GM12878 (cell line): ENCODE measurements around the gene MAGI3. TPM values are rescaled to one million over a fixed set of nuclear protein-coding genes. Genes with fewer than 3 reads are reported as not detected.
"Not testable (repeated sequence)": the region's sequence is repeated elsewhere in the genome, so short reads cannot be mapped to it uniquely, and the experiment has no call there.

Source experiments
- ATAC-seq: fragments of 200-7000 bp; cut with Tn5 transposase; 3 replicates; pipeline ENCODE4 v1.9.1; 2020; ENCODE audit warnings: mild to moderate bottlenecking, moderate library complexity
- BruUV-seq: library from RNA; stranded (reverse); fragments of 400-500 nt; replicated peaks from 2 replicates; lab custom pipeline; 2021; lab: Mats Ljungman, UMichigan
- CTCF ChIA-PET: fragments of 300-600 bp; sonication (Branson Sonifier 250); formaldehyde crosslinking; extraction: SDS; loops from one replicate; lab custom pipeline; 2021; ENCODE audit warnings: inconsistent platforms; lab: Yijun Ruan, JAX
- POLR2A ChIA-PET: fragments of 350-600 bp; formaldehyde crosslinking; extraction: SDS; loops from one replicate; lab custom pipeline; 2021; ENCODE audit warnings: inconsistent platforms; lab: Charles Lee
- RAD21 ChIA-PET: fragments of 300-600 bp; sonication (Branson Sonifier 250); formaldehyde crosslinking; loops from one replicate; lab custom pipeline; 2023; ENCODE audit warnings: antibody characterized with exemption; ENCODE audit not compliant: unreplicated experiment; lab: Charles Lee
- SMC1A ChIA-PET: fragments of 300-600 bp; sonication (Branson Sonifier 250); formaldehyde crosslinking; loops from one replicate; lab custom pipeline; 2023; ENCODE audit not compliant: unreplicated experiment, uncharacterized antibody; lab: Charles Lee
- DNase-seq: peaks from one replicate; pipeline ENCODE4 v3.0.0-alpha.2; 2011; ENCODE audit warnings: low read depth, low spot score
- FAIRE-seq: peaks from 3 replicates; lab custom pipeline; 2011; peaks lifted over from hg19 to GRCh38; lab: Jason Lieb, UNC
- H2AFZ ChIP-seq: 2 replicates; pipeline ENCODE4 v1.6.0; 2011; ENCODE audit warnings: low read depth, low read length, control low read depth; ENCODE audit not compliant: control insufficient read depth
- H3K27ac ChIP-seq: 2 replicates; pipeline ENCODE4 v1.5.1; 2011; ENCODE audit warnings: control low read depth; ENCODE audit not compliant: control insufficient read depth, insufficient read depth
- H3K27me3 ChIP-seq, 2 experiments: replicated peaks in 1 of 2; 2 replicates each; pipeline versions ENCODE4 v1.6.0 to v1.6.1; 2011; ENCODE audit warnings: low read length in 1 of 2; ENCODE audit not compliant: control insufficient read depth in 2 of 2, insufficient read depth in 2 of 2
- H3K36me3 ChIP-seq, 2 experiments: 2 replicates each; pipeline ENCODE4 v1.5.1; 2011; ENCODE audit warnings: low read length in 1 of 2; ENCODE audit not compliant: control insufficient read depth in 2 of 2, insufficient read depth in 2 of 2
- H3K4me1 ChIP-seq: 2 replicates; pipeline ENCODE4 v1.6.1; 2011; ENCODE audit warnings: mild to moderate bottlenecking, low read length, moderate library complexity, mixed read lengths; ENCODE audit not compliant: control insufficient read depth, insufficient read depth
- H3K4me2 ChIP-seq: 2 replicates; pipeline ENCODE4 v1.6.0; 2011; ENCODE audit warnings: control low read depth; ENCODE audit not compliant: control insufficient read depth, insufficient read depth
- H3K4me3 ChIP-seq: fragments of 200-600 bp; sonication (generic); 2 replicates; pipeline ENCODE4 v1.5.1; 2016
- H3K79me2 ChIP-seq: 2 replicates; pipeline ENCODE4 v1.6.0; 2011; ENCODE audit warnings: low read length; ENCODE audit not compliant: control insufficient read depth, insufficient read depth
- H3K9ac ChIP-seq: 2 replicates; pipeline ENCODE4 v1.8.0; 2011; ENCODE audit warnings: low read length, control low read depth, mixed read lengths; ENCODE audit not compliant: control insufficient read depth, insufficient read depth
- H3K9me3 ChIP-seq: replicated peaks from 3 replicates; pipeline ENCODE4 v1.5.1; 2011; ENCODE audit warnings: mild to moderate bottlenecking, low read length; ENCODE audit not compliant: control insufficient read depth, insufficient read depth
- H4K20me1 ChIP-seq: 2 replicates; pipeline ENCODE4 v1.6.0; 2011; ENCODE audit not compliant: control insufficient read depth, insufficient read depth
- SMARCA5 ChIP-seq: fragments of 450-650 bp; IDR thresholded peaks from 2 replicates; pipeline ENCODE4 v1.6.1; 2017; ENCODE audit warnings: mild to moderate bottlenecking
- SUPT20H ChIP-seq: IDR thresholded peaks from 2 replicates; pipeline ENCODE4 v1.6.1; 2011; ENCODE audit warnings: low read depth, mild to moderate bottlenecking, low read length, moderate library complexity, borderline replicate concordance; ENCODE audit not compliant: control insufficient read depth
- ZBTB40 ChIP-seq: fragments of 450-650 bp; IDR thresholded peaks from 2 replicates; pipeline ENCODE4 v1.6.1; 2016; ENCODE audit warnings: mild to moderate bottlenecking, moderate library complexity, borderline replicate concordance
- WGBS: methylation state at CpG from one replicate; pipeline ENCODE4 v1.1.6; 2016; ENCODE audit warnings: low lambda C conversion rate; ENCODE audit not compliant: insufficient replicate concordance, insufficient coverage; ENCODE audit errors: missing lambda C conversion rate; 5-methylcytosine and 5-hydroxymethylcytosine counted together
- in situ Hi-C: fragments of 300-500 bp; cut with MboI; formaldehyde crosslinking; loops from 9 replicates; pipeline ENCODE4 v1.14.3; 2018; ENCODE audit warnings: mixed read lengths
- intact Hi-C: fragments of 100-400 bp; cut with micrococcal nuclease; formaldehyde crosslinking; loops from one replicate; pipeline ENCODE4 v1.14.2; 2022; ENCODE audit not compliant: unreplicated experiment
- polyA plus RNA-seq, 11 experiments: library from polyadenylated mRNA; depleted of rRNA in 4 of 11; unstranded in 6 of 11; stranded (reverse) in 5 of 11; fragments of >200 nt; fragmentation: Nextera tagmentation in 4 of 11; fragmentation: Illumina TruSeq in 1 of 11; extraction: Ambion mirVana in 4 of 11; extraction: Trizol in 1 of 11; gene quantifications; 1 replicate in 1 of 11; 2 replicates in 10 of 11; pipeline versions ENCODE4 v1.2.1 to v1.2.3, GENCODE V29; 2011 to 2016; ENCODE audit warnings: inconsistent platforms in 2 of 11, missing spikeins in 2 of 11, low read depth in 1 of 11
- total RNA-seq, 4 experiments: library from RNA; depleted of rRNA in 3 of 4; stranded (reverse); fragments of >200 nt in 3 of 4; fragmentation: Illumina TruSeq in 1 of 4; extraction: Trizol in 1 of 4; gene quantifications; 2 replicates each; pipeline versions ENCODE4 v1.2.1 to v1.2.3, GENCODE V29; 2013 to 2021

The MAGI3 gene
- total and polyA plus RNA-seq, 10 of the 15 experiments (the other 5 are each of a cell fraction or from before 2014, with no cell fraction given), result 0.17 to 0.65 (median 0.32) TPM

- TF ChIP-seq ZBTB40 (no peak), SMARCA5 (no peak), SUPT20H (no peak)
- TF ChIP-seq, all 136 proteins: peak for 0
These were observed 89.7 kb downstream of the MAGI3 start (continued) for GRCh38 chr1:113479713-113480676.

- H3K9me3 ChIP-seq, H3K79me2 ChIP-seq, RAD21 ChIA-PET, FAIRE-seq, H3K36me3 ChIP-seq, H3K4me3 ChIP-seq, H4K20me1 ChIP-seq, H2AFZ ChIP-seq, ATAC-seq, in situ Hi-C loops, POLR2A ChIA-PET, intact Hi-C loops, DNase-seq, H3K27ac ChIP-seq, H3K27me3 ChIP-seq, H3K4me2 ChIP-seq, CTCF ChIA-PET, H3K4me1 ChIP-seq, SMC1A ChIA-PET, H3K9ac ChIP-seq, BruUV-seq: not testable (repeated sequence)
- WGBS, result 14% methylated on average over 3 of the region's 3 CpGs
These were observed 94.8 kb downstream of the MAGI3 start for GRCh38 chr1:113485131-113485530.
